Measurements from ENCODE around the gene COTL1.
"Not testable (repeated sequence)": the region's sequence is repeated elsewhere in the genome, so short reads cannot be mapped to it uniquely, and the experiment has no call there.

The COTL1 gene

GRCh38 chr16:84541999-84542817 is 75.7 kb downstream of the COTL1 start:
- FAIRE-seq (no peak), DNase-seq (ENCODE audit: extremely low spot score, insufficient read length, low read depth) (no peak)

DNA sequence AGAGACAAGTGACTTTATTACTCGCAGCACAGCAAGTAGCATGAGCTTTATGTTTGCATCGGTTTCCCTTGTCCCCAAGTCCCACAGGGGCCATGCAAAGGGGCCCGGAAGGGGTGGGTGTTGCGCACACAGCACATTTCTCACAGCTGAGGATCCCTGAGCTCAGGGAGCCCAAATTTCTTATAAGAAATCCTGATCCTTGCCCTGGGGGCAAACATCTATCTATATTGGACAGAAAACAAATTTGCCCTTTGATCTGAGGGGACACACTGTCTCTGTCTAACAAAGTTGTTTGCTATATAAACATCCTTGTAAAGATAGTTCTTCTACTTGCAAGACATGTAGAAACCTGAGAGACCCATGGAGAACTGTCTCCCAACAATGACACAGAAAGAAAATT is 77.7 kb downstream of the COTL1 start:
- FAIRE-seq (no peak), DNase-seq (ENCODE audit: extremely low spot score, insufficient read length, low read depth) (no peak)

GRCh38 chr16:84538222-84538840 is 79.5 kb downstream of the COTL1 start:
- no peak for FAIRE-seq
- DNase-seq (ENCODE audit: extremely low spot score, insufficient read length, low read depth) = no peak

DNA sequence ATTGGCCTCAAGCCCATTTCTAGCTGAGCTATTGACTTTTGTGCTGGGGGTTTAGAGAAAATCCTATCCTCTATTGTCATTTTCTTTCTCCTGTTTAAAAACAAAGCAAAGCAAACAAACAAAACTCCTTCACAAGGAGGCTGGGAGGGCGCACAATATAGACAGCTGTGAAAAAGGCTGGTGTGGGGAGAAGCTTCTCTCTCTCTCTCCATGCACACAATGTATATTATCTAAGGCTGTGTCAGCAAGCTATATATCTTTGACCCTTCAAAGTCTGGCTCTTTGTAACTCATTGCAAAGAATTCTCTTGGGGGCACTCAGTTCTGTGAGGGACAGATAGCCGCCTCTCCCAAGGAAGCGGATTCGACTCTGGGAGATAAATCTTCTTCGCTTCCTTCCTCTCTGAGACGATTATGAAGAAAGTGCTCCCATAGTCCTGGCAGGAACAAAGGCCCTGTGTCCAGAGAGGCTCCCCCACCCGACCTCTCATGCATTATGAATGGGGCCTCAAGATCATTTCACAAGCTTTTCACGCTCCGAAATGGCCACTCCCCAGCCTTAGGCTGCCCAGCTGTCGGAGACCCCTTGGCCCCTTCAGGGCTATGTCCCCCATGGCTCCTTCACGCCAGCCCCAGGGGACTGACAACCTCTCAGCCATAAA is 80.3 kb downstream of the COTL1 start:
- no peak for FAIRE-seq
- DNase-seq (ENCODE audit: extremely low spot score, insufficient read length, low read depth) = no peak

DNA sequence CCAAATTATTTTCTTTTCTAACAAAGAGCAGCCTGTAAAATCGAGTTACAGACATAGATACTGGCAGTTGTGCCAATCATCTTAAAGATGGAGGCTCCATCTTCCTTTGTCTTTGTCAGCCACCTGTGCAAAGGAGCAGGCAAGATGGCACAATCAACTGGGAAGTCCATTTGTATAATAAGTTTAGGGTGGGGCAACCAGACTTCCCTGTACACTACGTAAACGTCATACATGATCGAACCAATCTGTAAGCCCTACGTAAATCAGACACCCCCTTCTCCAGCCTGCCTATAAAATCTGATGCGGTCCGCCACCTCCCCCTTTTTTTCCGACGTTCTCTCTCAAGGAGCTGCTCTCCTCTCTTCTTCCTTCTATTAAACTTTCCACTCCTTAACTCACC is 82.0 kb downstream of the COTL1 start:
- FAIRE-seq (no peak), DNase-seq (ENCODE audit: extremely low spot score, insufficient read length, low read depth) (no peak)

GRCh38 chr16:84535408-84535807 is 82.5 kb downstream of the COTL1 start:
- DNase-seq (ENCODE audit: extremely low spot score, insufficient read length, low read depth) = no peak
- FAIRE-seq = no peak

DNA sequence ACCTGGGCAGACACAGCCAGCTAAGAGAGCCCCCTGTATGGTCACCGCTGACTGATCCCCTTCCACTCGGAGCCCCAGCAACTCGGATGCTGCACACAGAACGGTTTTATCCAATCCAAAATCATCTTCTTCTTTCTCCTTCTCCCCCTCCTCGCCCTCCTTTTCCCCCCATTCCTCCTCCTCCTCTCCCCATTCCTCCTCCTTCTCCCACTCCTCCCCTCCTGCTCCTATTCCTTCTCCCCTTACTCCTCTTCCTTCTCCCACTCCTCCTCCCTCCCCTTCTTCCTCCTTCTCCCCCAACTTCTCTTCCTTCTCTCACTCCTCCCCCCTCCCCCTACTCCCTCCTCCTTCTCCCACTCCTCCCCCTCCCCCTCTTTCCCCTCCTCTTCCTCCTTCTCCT is 83.1 kb downstream of the COTL1 start:
- FAIRE-seq (no peak), DNase-seq (ENCODE audit: extremely low spot score, insufficient read length, low read depth) (no peak)

- FAIRE-seq (no peak), DNase-seq (ENCODE audit: extremely low spot score, insufficient read length, low read depth) (no peak)
These were observed 84.9 kb downstream of the COTL1 start for GRCh38 chr16:84532855-84533486.

- DNase-seq (ENCODE audit: extremely low spot score, insufficient read length, low read depth) (no peak), FAIRE-seq (no peak)
These were observed 85.6 kb downstream of the COTL1 start for GRCh38 chr16:84532291-84532724.

- DNase-seq (ENCODE audit: extremely low spot score, insufficient read length, low read depth) (no peak), FAIRE-seq (no peak)
These were observed 86.2 kb downstream of the COTL1 start for GRCh38 chr16:84531671-84532111.

- FAIRE-seq = no peak
- DNase-seq (ENCODE audit: extremely low spot score, insufficient read length, low read depth) = no peak
These were observed 87.3 kb downstream of the COTL1 start for GRCh38 chr16:84530590-84530989.

DNA sequence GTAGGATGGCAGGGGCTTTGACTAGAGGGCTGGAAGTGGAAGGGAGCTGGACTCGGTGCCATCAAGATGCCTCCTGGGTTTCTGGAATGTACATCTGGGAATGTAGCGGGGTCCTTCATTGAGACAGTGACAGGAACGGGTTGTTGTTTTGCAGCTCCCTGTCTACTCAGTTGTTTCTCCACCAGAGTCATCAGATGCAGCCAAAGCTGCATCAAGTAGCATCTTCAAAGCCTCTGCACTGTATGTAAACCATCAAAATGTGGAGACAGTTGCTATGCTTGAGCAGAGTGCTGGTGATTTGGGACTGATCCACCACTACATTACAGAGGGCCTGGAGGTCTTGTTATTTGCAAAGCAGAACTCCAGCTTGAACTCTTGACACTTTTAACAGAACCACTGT is 88.3 kb downstream of the COTL1 start:
- no peak for FAIRE-seq
- no peak for DNase-seq (ENCODE audit: extremely low spot score, insufficient read length, low read depth)

DNA sequence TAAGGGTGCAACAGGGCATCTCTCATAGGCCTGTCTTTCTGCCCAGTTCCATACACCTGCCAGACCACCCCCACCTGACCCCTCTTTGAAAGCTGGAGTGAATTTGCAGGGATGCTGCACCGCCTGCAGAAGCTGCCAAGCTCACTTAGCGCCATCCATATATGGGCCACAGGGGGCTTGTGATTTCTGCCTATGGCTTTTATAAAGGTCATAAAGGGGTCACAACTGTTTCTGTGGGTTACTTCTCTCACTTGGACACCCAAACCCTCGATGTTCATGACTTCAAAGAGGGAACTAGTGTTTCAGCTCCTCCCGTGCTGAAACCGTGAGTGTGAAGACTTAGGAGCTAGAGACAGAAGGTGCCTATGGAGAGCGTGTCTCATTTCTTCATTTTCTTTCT is 89.6 kb downstream of the COTL1 start:
- FAIRE-seq (no peak), DNase-seq (ENCODE audit: extremely low spot score, insufficient read length, low read depth) (no peak)

GRCh38 chr16:84527532-84528269 is 90.2 kb downstream of the COTL1 start:
- no peak for FAIRE-seq
- DNase-seq (ENCODE audit: extremely low spot score, insufficient read length, low read depth) = no peak

DNA sequence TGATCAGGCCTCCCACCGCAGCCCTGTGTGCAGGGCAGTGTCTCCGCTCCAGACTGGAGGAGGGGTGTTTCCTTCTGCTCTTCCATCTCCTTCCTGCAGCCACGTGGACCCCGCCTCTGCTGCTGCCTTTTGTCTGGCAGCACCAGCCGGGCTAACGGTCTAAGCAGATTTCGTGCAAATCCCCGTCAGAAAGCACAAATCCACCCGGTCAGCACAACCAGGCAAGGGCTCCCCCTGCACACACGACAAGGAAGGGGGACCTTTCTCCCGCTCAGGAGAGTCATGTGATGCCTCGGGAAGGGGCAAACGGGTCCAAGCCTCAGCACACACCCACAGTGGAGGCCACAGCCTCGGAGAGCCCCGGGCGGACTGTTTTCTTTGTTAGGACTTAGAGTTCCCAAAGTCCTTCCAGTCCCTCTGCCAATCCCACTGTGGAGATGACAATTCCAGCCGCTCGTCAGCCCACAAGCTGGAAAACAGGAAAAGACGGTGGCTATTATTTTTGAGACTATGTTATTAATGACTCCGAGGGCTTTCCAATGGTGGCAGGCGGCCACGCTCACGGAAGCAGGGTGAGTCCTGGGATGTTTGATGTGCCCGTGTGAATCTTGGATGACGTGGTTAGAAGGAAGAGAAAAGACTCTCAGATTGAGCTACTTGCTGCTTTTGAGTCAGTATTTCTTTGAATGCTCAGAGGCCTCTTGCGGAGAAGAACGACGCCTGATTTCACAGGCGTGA is 90.9 kb downstream of the COTL1 start:
- DNase-seq (ENCODE audit: extremely low spot score, insufficient read length, low read depth) = no peak
- FAIRE-seq = no peak

DNA sequence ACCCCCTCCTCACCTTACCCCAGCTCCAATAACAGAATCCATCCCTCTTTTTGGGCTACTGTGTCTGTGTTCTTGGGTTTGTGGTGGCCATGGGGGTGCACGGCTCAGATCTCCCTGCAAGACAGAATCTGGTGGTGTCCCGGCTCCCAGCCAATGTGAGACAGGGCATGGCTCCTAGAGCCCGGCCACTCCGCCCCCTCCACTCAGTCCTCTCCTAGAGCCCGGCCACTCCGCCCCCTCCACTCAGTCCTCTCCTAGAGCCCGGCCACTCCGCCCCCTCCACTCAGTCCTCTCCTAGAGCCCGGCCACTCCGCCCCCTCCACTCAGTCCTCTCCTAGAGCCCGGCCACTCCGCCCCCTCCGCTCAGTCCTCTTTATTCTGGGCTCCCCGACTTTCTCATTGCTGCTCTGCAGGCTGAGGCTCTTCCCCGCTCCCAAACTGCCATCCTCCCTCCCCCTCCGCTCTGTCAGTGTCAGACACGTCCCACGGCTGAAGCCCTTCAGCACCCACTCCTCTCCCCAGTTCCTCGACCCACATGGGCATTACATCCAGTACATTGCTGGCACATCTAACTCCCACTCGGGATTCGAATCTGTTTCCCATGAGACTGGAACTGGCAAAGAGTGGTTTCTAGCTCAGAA is 92.8 kb downstream of the COTL1 start:
- not testable (repeated sequence) for FAIRE-seq; DNase-seq (ENCODE audit: extremely low spot score, insufficient read length, low read depth)

DNA sequence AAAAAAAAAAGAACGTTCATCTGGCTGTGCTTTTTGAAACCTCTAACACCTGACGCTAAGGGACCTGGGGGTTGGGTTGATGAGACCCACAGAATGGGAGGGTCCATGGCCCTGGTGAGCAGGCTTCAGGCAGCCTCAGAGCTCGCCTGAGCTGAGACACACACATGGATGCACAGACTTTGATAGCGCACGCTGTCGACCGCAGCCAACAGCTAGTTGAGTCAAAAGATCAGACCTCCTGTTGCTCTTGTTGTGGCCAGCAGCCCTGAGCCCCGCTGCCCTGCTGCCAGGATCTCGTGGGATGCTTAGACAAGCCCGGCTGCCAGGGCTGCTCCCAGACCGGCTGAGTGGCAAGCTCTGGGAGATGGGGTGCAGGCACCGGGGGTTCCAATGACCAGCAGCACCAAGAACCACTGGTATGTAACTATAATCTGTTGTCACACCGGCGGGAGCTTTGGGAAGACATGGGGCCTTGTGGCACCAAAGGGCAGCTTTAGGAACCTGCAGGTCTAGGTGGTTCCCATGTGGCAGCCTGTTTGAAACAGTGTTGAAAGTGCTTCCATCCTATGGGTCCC is 93.4 kb downstream of the COTL1 start:
- DNase-seq (ENCODE audit: extremely low spot score, insufficient read length, low read depth) = no peak
- no peak for FAIRE-seq

DNA sequence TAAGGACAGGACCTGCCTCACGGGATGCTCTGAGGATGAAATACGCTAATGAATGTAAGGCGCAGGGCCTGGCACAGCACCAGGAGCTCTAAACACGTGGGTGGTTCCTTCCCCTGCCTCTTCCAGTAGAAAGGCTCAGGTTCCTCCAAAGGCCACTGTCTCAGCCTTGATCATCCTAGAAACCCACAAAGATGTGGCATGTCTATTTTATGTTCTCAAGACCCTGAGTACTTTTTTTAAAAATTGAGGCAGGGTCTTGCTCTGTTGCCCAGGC is 96.4 kb downstream of the COTL1 start:
- DNase-seq (ENCODE audit: extremely low spot score, insufficient read length, low read depth) (no peak), FAIRE-seq (no peak)
